ENCODE results near the gene ITGB1BP2.
A peak's percentile ranks its signal among the peaks of the same experiment; 100 is the strongest.

ITGB1BP2 gene

GRCh38 chrX:71301195-71301924 lies at the start of gene ITGB1BP2:
Gene ITGB1BP2 (plus strand): TSS chrX:71301750. CDS start chrX:71301807, 57 bp downstream.
- Histone ChIP-seq H3K27ac (ENCODE audit: low read length) (no peak within 1 kb of the TSS), H3K27me3 (replicated peaks; ENCODE audit: insufficient read depth, low read length) (no peaks in the 10 kb centered on the region), H3K9me3 (replicated peaks; ENCODE audit: insufficient read depth, low read length) (no peaks in the 10 kb centered on the region), H3K36me3 (replicated peaks; ENCODE audit: insufficient read depth, low read length) (0 out of 2 replicates have a peak, but pooled peaks cover 6% of the 10 kb centered on the region), H3K79me2 (ENCODE audit: low read length) (no peaks in the 10 kb centered on the region), H3F3A (ENCODE audit: insufficient read depth, low read length) (peaks cover 4% of the 10 kb centered on the region; the same call in 1 of the 2 replicates), H3K4me3 (ENCODE audit: low read length) (no peak within 1 kb of the TSS), H4K20me1 (ENCODE audit: insufficient read depth, low read length) (no peaks in the 10 kb centered on the region), H3K9ac (ENCODE audit: low read length) (no peak within 1 kb of the TSS), H3K4me1 (ENCODE audit: low read length) (no peaks in the 10 kb centered on the region), H3K4me2 (ENCODE audit: low read depth, low read length) (no peak within 1 kb of the TSS), H2AFZ (ENCODE audit: low read length) (no peak within 1 kb of the TSS), H3K9me2 (replicated peaks; ENCODE audit: insufficient read depth, low read length) (no peaks in the 10 kb centered on the region)
- TF ChIP-seq EZH2 (optimal IDR thresholded peaks at IDR 0.05; ENCODE audit: low read depth, low read length) (no peak), CTCF (IDR thresholded peaks at IDR 0.05; ENCODE audit: low read length) (no peak), EZH2phosphoT487 (IDR thresholded peaks at IDR 0.05; ENCODE audit: low read length) (no peak)
- no peak for DNase-seq

- no peaks in the 10 kb centered on the region for H3K4me1 ChIP-seq (ENCODE audit: low read length)
- no peak for TF ChIP-seq CTCF (IDR thresholded peaks at IDR 0.05; ENCODE audit: low read length)
- no peak for DNase-seq
- H3K9me3 ChIP-seq (replicated peaks; ENCODE audit: insufficient read depth, low read length): no peaks in the 10 kb centered on the region
- peak overlapping the region; percentile 57; the same call in 1 of the 2 replicates for H3K4me2 ChIP-seq (ENCODE audit: low read depth, low read length)
- H3K79me2 ChIP-seq (ENCODE audit: low read length): peaks cover 7% of the 10 kb centered on the region; the same call in 1 of the 2 replicates
- no peaks in the 10 kb centered on the region for H4K20me1 ChIP-seq (ENCODE audit: insufficient read depth, low read length)
- no peaks in the 10 kb centered on the region for H3K36me3 ChIP-seq (replicated peaks; ENCODE audit: insufficient read depth, low read length)
- H2AFZ ChIP-seq (ENCODE audit: low read length): no peak overlapping the region
- no peaks in the 10 kb centered on the region for H3F3A ChIP-seq (ENCODE audit: insufficient read depth, low read length)
- H3K4me3 ChIP-seq (ENCODE audit: low read length): no peak overlapping the region
- no peaks in the 10 kb centered on the region for H3K9me2 ChIP-seq (replicated peaks; ENCODE audit: insufficient read depth, low read length)
- H3K9ac ChIP-seq (ENCODE audit: low read length): no peak overlapping the region
- no peak overlapping the region for H3K27ac ChIP-seq (ENCODE audit: low read length)
- H3K27me3 ChIP-seq (replicated peaks; ENCODE audit: insufficient read depth, low read length): no peaks in the 10 kb centered on the region
Measured at GRCh38 chrX:71252221-71252620, 49.3 kb upstream of the ITGB1BP2 start.

- no peaks in the 10 kb centered on the region for H3F3A ChIP-seq (ENCODE audit: insufficient read depth, low read length)
- H3K9ac ChIP-seq (ENCODE audit: low read length): peak overlapping the region; percentile 84
- H3K9me3 ChIP-seq (replicated peaks; ENCODE audit: insufficient read depth, low read length): no peaks in the 10 kb centered on the region
- no peaks in the 10 kb centered on the region for H3K36me3 ChIP-seq (replicated peaks; ENCODE audit: insufficient read depth, low read length)
- DNase-seq: peak; percentile 38
- H3K4me3 ChIP-seq (ENCODE audit: low read length): peak overlapping the region; percentile 92
- no peak for TF ChIP-seq EZH2 (optimal IDR thresholded peaks at IDR 0.05; ENCODE audit: low read depth, low read length)
- TF ChIP-seq CTCF (IDR thresholded peaks at IDR 0.05; ENCODE audit: low read length): peak; percentile 45
- H3K4me1 ChIP-seq (ENCODE audit: low read length): no peaks in the 10 kb centered on the region
- H3K27me3 ChIP-seq (replicated peaks; ENCODE audit: insufficient read depth, low read length): no peaks in the 10 kb centered on the region
- H3K27ac ChIP-seq (ENCODE audit: low read length): no peak overlapping the region
- H4K20me1 ChIP-seq (ENCODE audit: insufficient read depth, low read length): no peaks in the 10 kb centered on the region
- H3K9me2 ChIP-seq (replicated peaks; ENCODE audit: insufficient read depth, low read length): no peaks in the 10 kb centered on the region
- peak overlapping the region; percentile 81; the same call in 1 of the 2 replicates for H2AFZ ChIP-seq (ENCODE audit: low read length)
- peak overlapping the region; percentile 57 for H3K4me2 ChIP-seq (ENCODE audit: low read depth, low read length)
- H3K79me2 ChIP-seq (ENCODE audit: low read length): peaks cover 7% of the 10 kb centered on the region; the same call in 1 of the 2 replicates
Measured at GRCh38 chrX:71253253-71254091, 48.1 kb upstream of the ITGB1BP2 start.
